ENCODE data around the gene SCFD2. TPM values are rescaled to one million over a fixed set of nuclear protein-coding genes. Genes with fewer than 3 reads are reported as not detected.

Gene SCFD2
- total RNA-seq, 1 donor from 2014 or later: 11.0 TPM

- TF ChIP-seq CTCF (IDR thresholded peaks at IDR 0.05; ENCODE audit: insufficient read depth, low read length, poor library complexity, severe bottlenecking): no peak
- H3K4me3 ChIP-seq (ENCODE audit: low read depth, low read length): no peak overlapping the region
- H3K27me3 ChIP-seq (ENCODE audit: control insufficient read depth, insufficient read depth, low read length): no peaks in the 10 kb centered on the region
- no peak for DNase-seq (ENCODE audit: low read depth)
- H3K36me3 ChIP-seq (ENCODE audit: control insufficient read depth, insufficient read depth, low read length): no peaks in the 10 kb centered on the region
Observed at GRCh38 chr4:53235547-53235946, 130.3 kb downstream of the SCFD2 start.

- H3K4me3 ChIP-seq (ENCODE audit: low read depth, low read length): no peak overlapping the region
- DNase-seq (ENCODE audit: low read depth): no peak
Observed at GRCh38 chr4:53234669-53235068, 131.2 kb downstream of the SCFD2 start.

DNA sequence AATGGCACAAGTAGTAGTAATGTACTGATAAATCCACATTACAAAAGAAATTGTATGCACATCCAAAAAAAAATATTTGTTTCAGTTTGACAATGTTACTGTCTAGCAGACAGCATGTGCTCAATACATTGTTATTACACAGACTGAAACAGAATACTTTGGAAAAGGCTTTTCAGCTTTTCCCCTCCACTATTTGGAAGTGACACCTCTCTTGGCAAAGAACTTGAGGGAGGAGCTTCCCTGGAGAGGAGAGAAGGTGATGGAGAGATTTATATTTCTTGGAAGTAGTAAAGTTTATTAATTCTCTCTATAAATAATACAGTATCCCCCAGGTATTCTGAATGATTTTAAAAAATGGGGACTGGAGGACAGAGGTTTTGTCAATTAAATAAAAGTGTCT is 131.8 kb downstream of the SCFD2 start:
- DNase-seq (ENCODE audit: low read depth): no peak
- TF ChIP-seq CTCF (IDR thresholded peaks at IDR 0.05; ENCODE audit: insufficient read depth, low read length, poor library complexity, severe bottlenecking): no peak
- Histone ChIP-seq H3K4me3 (ENCODE audit: low read depth, low read length) (no peak overlapping the region), H3K36me3 (ENCODE audit: control insufficient read depth, insufficient read depth, low read length) (no peaks in the 10 kb centered on the region), H3K27me3 (ENCODE audit: control insufficient read depth, insufficient read depth, low read length) (no peaks in the 10 kb centered on the region)

More at GRCh38 chr4:53234669-53235068, 131.2 kb downstream of the SCFD2 start:
- H3K36me3 ChIP-seq (ENCODE audit: control insufficient read depth, insufficient read depth, low read length): no peaks in the 10 kb centered on the region
- no peaks in the 10 kb centered on the region for H3K27me3 ChIP-seq (ENCODE audit: control insufficient read depth, insufficient read depth, low read length)
- TF ChIP-seq CTCF (IDR thresholded peaks at IDR 0.05; ENCODE audit: insufficient read depth, low read length, poor library complexity, severe bottlenecking): no peak

GRCh38 chr4:53233114-53233795 is 132.6 kb downstream of the SCFD2 start:
- no peak for DNase-seq (ENCODE audit: low read depth)
- Histone ChIP-seq H3K4me3 (ENCODE audit: low read depth, low read length) (no peak overlapping the region), H3K27me3 (ENCODE audit: control insufficient read depth, insufficient read depth, low read length) (no peaks in the 10 kb centered on the region), H3K36me3 (ENCODE audit: control insufficient read depth, insufficient read depth, low read length) (no peaks in the 10 kb centered on the region)
- TF ChIP-seq CTCF (IDR thresholded peaks at IDR 0.05; ENCODE audit: insufficient read depth, low read length, poor library complexity, severe bottlenecking): no peak

DNA sequence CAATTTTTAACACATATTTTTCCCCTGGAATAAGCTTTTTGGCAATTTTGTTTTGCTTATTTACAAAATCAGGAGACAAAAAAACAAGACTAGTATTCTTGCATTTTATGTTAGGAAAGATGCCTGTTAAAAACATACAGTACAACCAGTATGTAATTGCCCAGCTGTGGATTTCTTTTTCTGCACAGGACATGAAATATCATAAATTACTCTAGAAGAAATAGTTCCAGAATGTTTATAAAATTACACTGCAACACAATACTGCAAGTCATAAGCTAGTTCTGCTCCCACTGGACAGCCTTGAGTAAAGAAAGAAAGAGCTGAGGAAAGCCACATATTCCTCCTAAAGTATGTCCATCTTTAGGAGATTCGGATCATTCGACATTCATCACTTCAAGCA is 133.5 kb downstream of the SCFD2 start:
- Histone ChIP-seq H3K4me3 (ENCODE audit: low read depth, low read length) (no peak overlapping the region), H3K27me3 (ENCODE audit: control insufficient read depth, insufficient read depth, low read length) (no peaks in the 10 kb centered on the region), H3K36me3 (ENCODE audit: control insufficient read depth, insufficient read depth, low read length) (no peaks in the 10 kb centered on the region)
- DNase-seq (ENCODE audit: low read depth): no peak
- TF ChIP-seq CTCF (IDR thresholded peaks at IDR 0.05; ENCODE audit: insufficient read depth, low read length, poor library complexity, severe bottlenecking): no peak

DNA sequence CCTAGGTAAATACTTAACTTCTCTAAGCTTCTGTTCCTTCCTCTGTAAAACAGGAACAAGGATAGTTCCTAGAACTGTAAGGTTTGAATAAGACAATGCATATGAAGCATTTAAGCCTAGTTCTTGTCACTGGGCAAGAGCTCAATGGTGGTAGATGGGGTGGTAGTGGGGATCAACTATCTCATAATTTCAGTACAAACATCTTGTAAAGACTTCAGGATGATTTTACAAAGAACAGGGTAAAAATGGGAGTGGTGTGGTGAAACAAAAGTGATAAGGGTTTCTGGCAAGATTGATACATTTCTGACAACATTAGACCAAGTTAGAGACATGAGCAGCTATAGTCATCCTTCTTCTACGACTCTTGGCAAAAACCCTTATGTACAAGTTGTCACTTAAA is 137.8 kb downstream of the SCFD2 start:
- Histone ChIP-seq H3K36me3 (ENCODE audit: control insufficient read depth, insufficient read depth, low read length) (no peaks in the 10 kb centered on the region), H3K4me3 (ENCODE audit: low read depth, low read length) (no peak overlapping the region), H3K27me3 (ENCODE audit: control insufficient read depth, insufficient read depth, low read length) (no peaks in the 10 kb centered on the region)
- no peak for DNase-seq (ENCODE audit: low read depth)
- TF ChIP-seq CTCF (IDR thresholded peaks at IDR 0.05; ENCODE audit: insufficient read depth, low read length, poor library complexity, severe bottlenecking): no peak
